Panc1 (cell line): ENCODE data around the gene RSPO3. TPM values are rescaled to one million over a fixed set of nuclear protein-coding genes. Genes with fewer than 3 reads are reported as not detected.

Experiments
- ATAC-seq: fragments of 200-7000 bp; cut with Tn5 transposase; 2 replicates; pipeline ENCODE4 v1.9.1; 2020; ENCODE audit warnings: mild to moderate bottlenecking, moderate library complexity
- BruUV-seq: library from RNA; stranded (reverse); fragments of 400-500 nt; replicated peaks from 2 replicates; lab custom pipeline; 2021; lab: Mats Ljungman, UMichigan
- CTCF ChIA-PET: fragments of 300-600 bp; sonication (Branson Sonifier 250); formaldehyde crosslinking; loops from one replicate; lab custom pipeline; 2022; ENCODE audit warnings: antibody characterized with exemption; lab: Charles Lee
- POLR2A ChIA-PET: fragments of 300-600 bp; sonication (Branson Sonifier 250); formaldehyde crosslinking; loops from one replicate; lab custom pipeline; 2022; ENCODE audit warnings: antibody characterized with exemption; lab: Charles Lee
- DNase-seq: peaks from one replicate; pipeline ENCODE4 v3.0.0-alpha.2; 2010; ENCODE audit warnings: low read depth, low spot score
- H3K27ac ChIP-seq: 2 replicates; pipeline ENCODE4 v1.5.1; 2011; ENCODE audit warnings: mild to moderate bottlenecking, low read length, inconsistent platforms
- H3K27me3 ChIP-seq: fragments of 200-500 bp; sonication (Bioruptor generic); 2 replicates; pipeline ENCODE4 v1.6.0; 2014; ENCODE audit warnings: low read length, inconsistent platforms; ENCODE audit not compliant: control insufficient read depth, insufficient read depth
- H3K36me3 ChIP-seq: fragments of 200-500 bp; sonication (Bioruptor generic); 2 replicates; pipeline ENCODE4 v1.5.1; 2014; ENCODE audit warnings: inconsistent platforms, mild to moderate bottlenecking, low read length, moderate library complexity; ENCODE audit not compliant: control insufficient read depth, insufficient read depth
- H3K4me1 ChIP-seq: 2 replicates; pipeline ENCODE4 v1.5.1; 2011; ENCODE audit warnings: inconsistent platforms, mild to moderate bottlenecking, low read length, moderate library complexity; ENCODE audit not compliant: control insufficient read depth, insufficient read depth
- H3K4me3 ChIP-seq, 2 experiments: 2 replicates each; pipeline ENCODE4 v1.5.1; 2011 to 2012; ENCODE audit warnings: low read depth in 2 of 2, low read length in 2 of 2, mild to moderate bottlenecking in 2 of 2, inconsistent platforms in 1 of 2, moderate library complexity in 1 of 2
- H3K9me3 ChIP-seq: fragments of 200-500 bp; sonication (Bioruptor generic); 2 replicates; pipeline ENCODE4 v1.5.1; 2014; ENCODE audit warnings: low read depth, mild to moderate bottlenecking, inconsistent platforms, low read length, moderate library complexity; ENCODE audit not compliant: control insufficient read depth, insufficient read depth
- POLR2AphosphoS5 ChIP-seq: IDR thresholded peaks from 2 replicates; pipeline ENCODE4 v1.6.1; 2012; ENCODE audit warnings: mild to moderate bottlenecking, low read depth, low read length, moderate library complexity
- SIN3A ChIP-seq: IDR thresholded peaks from 2 replicates; pipeline ENCODE4 v1.6.1; 2012; ENCODE audit warnings: low read depth, mild to moderate bottlenecking, low read length, moderate library complexity, borderline replicate concordance; ENCODE audit not compliant: insufficient read depth
- TCF7L2 ChIP-seq: IDR thresholded peaks from 2 replicates; pipeline ENCODE4 v1.6.1; 2011; ENCODE audit warnings: mild to moderate bottlenecking, low read depth, low read length, inconsistent platforms
- in situ Hi-C: cut with HindIII; loops from 2 replicates; pipeline ENCODE4 v1.10.0; 2016; ENCODE audit warnings: low sequenced_read_pairs, low pct_unique_long_range_greater_than_20kb
- intact Hi-C: fragments of 100-400 bp; cut with micrococcal nuclease; formaldehyde crosslinking; loops from one replicate; pipeline ENCODE4 v1.10.0; 2022; ENCODE audit not compliant: unreplicated experiment
- total RNA-seq: library from RNA; stranded (reverse); gene quantifications from one replicate; pipeline ENCODE4 v1.2.1, GENCODE V29; 2021; ENCODE audit not compliant: unreplicated experiment
- TF ChIP-seq, protein P1 (sequence below), 2 experiments: IDR thresholded peaks; 2 replicates each; pipeline ENCODE4 v1.6.1; 2011 to 2012; ENCODE audit warnings: low read depth in 2 of 2, control low read depth in 1 of 2, low read length in 1 of 2, mild to moderate bottlenecking in 1 of 2, moderate library complexity in 1 of 2; ENCODE audit not compliant: insufficient read depth in 1 of 2
- TF ChIP-seq, protein P2 (sequence below): fragments of 450-650 bp; IDR thresholded peaks from 2 replicates; pipeline ENCODE4 v1.5.1; 2017; ENCODE audit warnings: mild to moderate bottlenecking

Gene RSPO3
- total RNA-seq, 1 experiment from 2014 or later: not detected

DNA sequence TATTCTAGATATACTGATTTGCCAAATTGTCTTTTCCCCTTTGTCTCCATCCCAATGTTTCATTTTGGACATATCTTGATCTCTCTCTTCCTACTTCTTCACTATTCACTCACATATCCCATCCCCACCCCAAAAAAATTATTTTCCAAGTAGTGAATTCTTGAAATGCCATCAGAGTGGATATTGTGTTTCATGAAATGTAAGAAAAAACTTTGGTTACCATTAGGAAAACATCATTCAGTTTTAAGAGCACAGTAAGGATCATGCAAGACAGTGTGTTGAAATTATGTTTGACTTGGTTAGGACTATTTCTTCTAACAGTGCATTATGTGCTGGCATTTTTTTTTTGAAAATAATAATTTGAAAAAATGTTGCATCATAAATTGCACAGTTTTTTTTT, 5.7 kb downstream of the RSPO3 start:
- intact Hi-C loops (loop anchor here (5.0 to 10.0 kb wide), 3 partner anchors 322 to 1129 kb away; no protein-coding TSS in a partner anchor), in situ Hi-C loops (no loop called here)
- H3K27me3 ChIP-seq: peaks cover 41% of the 10 kb centered on the region
- POLR2A ChIA-PET: no interaction called here
- BruUV-seq: no TSS peak
- ATAC-seq: no peak
- H3K27ac ChIP-seq: no peak overlapping the region
- no peak overlapping the region for H3K4me3 ChIP-seq
- no peak for DNase-seq
- peaks cover 10% of the 10 kb centered on the region for H3K4me1 ChIP-seq
- TF ChIP-seq, protein P1, sequence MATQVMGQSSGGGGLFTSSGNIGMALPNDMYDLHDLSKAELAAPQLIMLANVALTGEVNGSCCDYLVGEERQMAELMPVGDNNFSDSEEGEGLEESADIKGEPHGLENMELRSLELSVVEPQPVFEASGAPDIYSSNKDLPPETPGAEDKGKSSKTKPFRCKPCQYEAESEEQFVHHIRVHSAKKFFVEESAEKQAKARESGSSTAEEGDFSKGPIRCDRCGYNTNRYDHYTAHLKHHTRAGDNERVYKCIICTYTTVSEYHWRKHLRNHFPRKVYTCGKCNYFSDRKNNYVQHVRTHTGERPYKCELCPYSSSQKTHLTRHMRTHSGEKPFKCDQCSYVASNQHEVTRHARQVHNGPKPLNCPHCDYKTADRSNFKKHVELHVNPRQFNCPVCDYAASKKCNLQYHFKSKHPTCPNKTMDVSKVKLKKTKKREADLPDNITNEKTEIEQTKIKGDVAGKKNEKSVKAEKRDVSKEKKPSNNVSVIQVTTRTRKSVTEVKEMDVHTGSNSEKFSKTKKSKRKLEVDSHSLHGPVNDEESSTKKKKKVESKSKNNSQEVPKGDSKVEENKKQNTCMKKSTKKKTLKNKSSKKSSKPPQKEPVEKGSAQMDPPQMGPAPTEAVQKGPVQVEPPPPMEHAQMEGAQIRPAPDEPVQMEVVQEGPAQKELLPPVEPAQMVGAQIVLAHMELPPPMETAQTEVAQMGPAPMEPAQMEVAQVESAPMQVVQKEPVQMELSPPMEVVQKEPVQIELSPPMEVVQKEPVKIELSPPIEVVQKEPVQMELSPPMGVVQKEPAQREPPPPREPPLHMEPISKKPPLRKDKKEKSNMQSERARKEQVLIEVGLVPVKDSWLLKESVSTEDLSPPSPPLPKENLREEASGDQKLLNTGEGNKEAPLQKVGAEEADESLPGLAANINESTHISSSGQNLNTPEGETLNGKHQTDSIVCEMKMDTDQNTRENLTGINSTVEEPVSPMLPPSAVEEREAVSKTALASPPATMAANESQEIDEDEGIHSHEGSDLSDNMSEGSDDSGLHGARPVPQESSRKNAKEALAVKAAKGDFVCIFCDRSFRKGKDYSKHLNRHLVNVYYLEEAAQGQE (IDR thresholded peaks at IDR 0.05; ENCODE audit: insufficient read depth in 1 of 2, low read depth in 2 of 2, low read length in 1 of 2): no peak
- TF ChIP-seq POLR2AphosphoS5 (no peak), TCF7L2 (no peak), SIN3A (no peak)
- TF ChIP-seq, protein P2, sequence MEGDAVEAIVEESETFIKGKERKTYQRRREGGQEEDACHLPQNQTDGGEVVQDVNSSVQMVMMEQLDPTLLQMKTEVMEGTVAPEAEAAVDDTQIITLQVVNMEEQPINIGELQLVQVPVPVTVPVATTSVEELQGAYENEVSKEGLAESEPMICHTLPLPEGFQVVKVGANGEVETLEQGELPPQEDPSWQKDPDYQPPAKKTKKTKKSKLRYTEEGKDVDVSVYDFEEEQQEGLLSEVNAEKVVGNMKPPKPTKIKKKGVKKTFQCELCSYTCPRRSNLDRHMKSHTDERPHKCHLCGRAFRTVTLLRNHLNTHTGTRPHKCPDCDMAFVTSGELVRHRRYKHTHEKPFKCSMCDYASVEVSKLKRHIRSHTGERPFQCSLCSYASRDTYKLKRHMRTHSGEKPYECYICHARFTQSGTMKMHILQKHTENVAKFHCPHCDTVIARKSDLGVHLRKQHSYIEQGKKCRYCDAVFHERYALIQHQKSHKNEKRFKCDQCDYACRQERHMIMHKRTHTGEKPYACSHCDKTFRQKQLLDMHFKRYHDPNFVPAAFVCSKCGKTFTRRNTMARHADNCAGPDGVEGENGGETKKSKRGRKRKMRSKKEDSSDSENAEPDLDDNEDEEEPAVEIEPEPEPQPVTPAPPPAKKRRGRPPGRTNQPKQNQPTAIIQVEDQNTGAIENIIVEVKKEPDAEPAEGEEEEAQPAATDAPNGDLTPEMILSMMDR: no peak
- CTCF ChIA-PET: no interaction called here
- H3K9me3 ChIP-seq: no peaks in the 10 kb centered on the region
- H3K36me3 ChIP-seq: no peaks in the 10 kb centered on the region; the same call in 1 of the 2 replicates

DNA sequence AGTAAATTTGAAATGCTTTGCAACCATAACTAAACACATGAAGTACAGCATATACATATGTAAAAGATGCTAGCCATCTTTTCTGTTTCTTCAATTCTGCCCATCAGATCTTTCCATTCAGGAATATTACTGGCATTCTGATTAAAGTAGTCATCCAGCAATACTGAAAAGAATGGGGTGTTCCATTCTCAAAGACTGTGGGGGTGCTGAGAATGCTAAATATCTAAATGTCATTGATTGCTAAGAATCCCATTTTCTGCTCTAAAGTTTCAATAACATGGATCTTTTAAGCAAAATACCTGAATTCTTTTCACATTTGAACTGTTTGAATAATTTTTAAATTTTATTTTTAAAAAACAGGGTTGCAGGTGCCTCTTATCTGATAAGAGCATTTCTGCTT, 6.2 kb downstream of the RSPO3 start:
- H3K4me3 ChIP-seq: no peak overlapping the region
- TF ChIP-seq, protein P2: no peak
- TF ChIP-seq SIN3A: no peak
- no peak for TF ChIP-seq TCF7L2
- TF ChIP-seq POLR2AphosphoS5: no peak
- TF ChIP-seq, protein P1 (IDR thresholded peaks at IDR 0.05; ENCODE audit: insufficient read depth in 1 of 2, low read depth in 2 of 2, low read length in 1 of 2): no peak
- no peak overlapping the region for H3K27ac ChIP-seq
- no peak for ATAC-seq
- no peaks in the 10 kb centered on the region for H3K9me3 ChIP-seq
- H3K36me3 ChIP-seq: no peaks in the 10 kb centered on the region; the same call in 1 of the 2 replicates
- ChIA-PET CTCF (no interaction called here), POLR2A (no interaction called here)
- intact Hi-C loops (loop anchor here (5.0 to 10.0 kb wide), 3 partner anchors 322 to 1130 kb away; no protein-coding TSS in a partner anchor), in situ Hi-C loops (no loop called here)
- H3K27me3 ChIP-seq: peaks cover 41% of the 10 kb centered on the region
- no peak for DNase-seq
- H3K4me1 ChIP-seq: peaks cover 6% of the 10 kb centered on the region; the same call in 1 of the 2 replicates
- no TSS peak for BruUV-seq
